Globus pallidus (tissue), 1 donor: Measurements from ENCODE around the gene LRP1B.

ENCODE experiments used
- DNase-seq: peaks from one replicate; pipeline ENCODE4 v3.0.0-alpha.2; 2015; ENCODE audit warnings: low spot score

LRP1B gene

GRCh38 chr2:141586985-141587384 is 543.8 kb downstream of the LRP1B start:
- no peak for DNase-seq

- no peak for DNase-seq
These were observed 548.6 kb downstream of the LRP1B start for GRCh38 chr2:141582213-141582612.

GRCh38 chr2:141579071-141579470 is 551.7 kb downstream of the LRP1B start:
- no peak for DNase-seq

GRCh38 chr2:141570474-141571131 is 560.2 kb downstream of the LRP1B start:
- DNase-seq: no peak

- DNase-seq: no peak
These were observed 560.9 kb downstream of the LRP1B start for GRCh38 chr2:141569941-141570340.

- no peak for DNase-seq
These were observed 565.2 kb downstream of the LRP1B start for GRCh38 chr2:141565597-141565996.

- no peak for DNase-seq
These were observed 570.1 kb downstream of the LRP1B start for GRCh38 chr2:141560723-141561122.

GRCh38 chr2:141557329-141558095 is 573.3 kb downstream of the LRP1B start:
- no peak for DNase-seq

GRCh38 chr2:141555876-141556470 is 574.8 kb downstream of the LRP1B start:
- DNase-seq: peak; percentile 78

- peak; percentile 78 for DNase-seq
These were observed 576.0 kb downstream of the LRP1B start for GRCh38 chr2:141554810-141555209.

- DNase-seq: peak; percentile 75
These were observed 596.0 kb downstream of the LRP1B start for GRCh38 chr2:141534666-141535362.

- DNase-seq: no peak
These were observed 601.2 kb downstream of the LRP1B start for GRCh38 chr2:141529659-141530058.

GRCh38 chr2:141528990-141529389 is 601.8 kb downstream of the LRP1B start:
- DNase-seq: no peak

- no peak for DNase-seq
These were observed 604.1 kb downstream of the LRP1B start for GRCh38 chr2:141526760-141527159.

GRCh38 chr2:141524777-141525176 is 606.0 kb downstream of the LRP1B start:
- no peak for DNase-seq

- no peak for DNase-seq
These were observed 607.6 kb downstream of the LRP1B start for GRCh38 chr2:141523199-141523598.

GRCh38 chr2:141522702-141523101 is 608.1 kb downstream of the LRP1B start:
- no peak for DNase-seq

GRCh38 chr2:141522048-141522447 is 608.8 kb downstream of the LRP1B start:
- no peak for DNase-seq

GRCh38 chr2:141519906-141520305 is 610.9 kb downstream of the LRP1B start:
- peak; percentile 41 for DNase-seq

- DNase-seq: no peak
These were observed 612.9 kb downstream of the LRP1B start for GRCh38 chr2:141517852-141518421.

- DNase-seq: no peak
These were observed 613.5 kb downstream of the LRP1B start for GRCh38 chr2:141517180-141517851.

- no peak for DNase-seq
These were observed 614.9 kb downstream of the LRP1B start for GRCh38 chr2:141515931-141516330.
